NCI-H1436 treated with DMSO at 0.1 percent for 48 hours (cell line): Measurements from ENCODE around the gene IFNAR1.
"Not testable (repeated sequence)": the region's sequence is repeated elsewhere in the genome, so short reads cannot be mapped to it uniquely, and the experiment has no call there.

ENCODE experiments used
- DNase-seq: peaks from one replicate; lab custom pipeline; 2025; lab: John Stamatoyannopoulos, UW

Gene IFNAR1

GRCh38 chr21:33308586-33309490 is 15.9 kb upstream of the IFNAR1 start:
- DNase-seq: no peak

GRCh38 chr21:33309778-33310177 is 15.0 kb upstream of the IFNAR1 start:
- no peak for DNase-seq

GRCh38 chr21:33312121-33312520 is 12.6 kb upstream of the IFNAR1 start:
- DNase-seq: no peak

- DNase-seq: no peak
Measured at GRCh38 chr21:33313183-33313582, 11.6 kb upstream of the IFNAR1 start.

GRCh38 chr21:33313611-33314010 is 11.2 kb upstream of the IFNAR1 start:
- no peak for DNase-seq

GRCh38 chr21:33314111-33314510 is 10.7 kb upstream of the IFNAR1 start:
- DNase-seq: no peak

- no peak for DNase-seq
Measured at GRCh38 chr21:33315946-33316710, 8.6 kb upstream of the IFNAR1 start.

GRCh38 chr21:33317145-33317544 is 7.6 kb upstream of the IFNAR1 start:
- no peak for DNase-seq

GRCh38 chr21:33317786-33318486 is 6.8 kb upstream of the IFNAR1 start:
- DNase-seq: no peak

- DNase-seq: not testable (repeated sequence)
Measured at GRCh38 chr21:33321005-33321404, 3.8 kb upstream of the IFNAR1 start.

GRCh38 chr21:33323610-33324009 is 1.2 kb upstream of the IFNAR1 start:
- DNase-seq: not testable (repeated sequence)

GRCh38 chr21:33325222-33326067 is 675 bp downstream of the IFNAR1 start:
- DNase-seq: no peak

- no peak for DNase-seq
Measured at GRCh38 chr21:33327326-33327725, 2.6 kb downstream of the IFNAR1 start.

GRCh38 chr21:33327792-33328433 is 3.1 kb downstream of the IFNAR1 start:
- no peak for DNase-seq

- DNase-seq: no peak
Measured at GRCh38 chr21:33330726-33331125, 6.0 kb downstream of the IFNAR1 start.

- DNase-seq: no peak
Measured at GRCh38 chr21:33332143-33332542, 7.4 kb downstream of the IFNAR1 start.

GRCh38 chr21:33334191-33334590 is 9.4 kb downstream of the IFNAR1 start:
- no peak for DNase-seq

- no peak for DNase-seq
Measured at GRCh38 chr21:33334824-33335223, 10.1 kb downstream of the IFNAR1 start.

GRCh38 chr21:33339135-33339534 is 14.4 kb downstream of the IFNAR1 start:
- no peak for DNase-seq

GRCh38 chr21:33339918-33340317 is 15.1 kb downstream of the IFNAR1 start:
- DNase-seq: no peak

- no peak for DNase-seq
Measured at GRCh38 chr21:33345751-33346238, 21.0 kb downstream of the IFNAR1 start.
